Mucosa of stomach (tissue), 1 donor: Measurements from ENCODE around the gene RFX4.
A peak's percentile ranks its signal among the peaks of the same experiment; 100 is the strongest.

Experiments used
- H3K27me3 ChIP-seq: one replicate; pipeline ENCODE4 v1.7.0; 2013; ENCODE audit warnings: mild to moderate bottlenecking, low read length; ENCODE audit not compliant: control insufficient read depth, insufficient read depth
- H3K36me3 ChIP-seq: one replicate; pipeline ENCODE4 v1.7.0; 2013; ENCODE audit warnings: low read length; ENCODE audit not compliant: control insufficient read depth, insufficient read depth
- H3K4me1 ChIP-seq: one replicate; pipeline ENCODE4 v1.7.0; 2013; ENCODE audit warnings: mild to moderate bottlenecking, low read length; ENCODE audit not compliant: control insufficient read depth, insufficient read depth
- H3K4me3 ChIP-seq: one replicate; pipeline ENCODE4 v1.7.0; 2013; ENCODE audit warnings: low read length
- H3K9ac ChIP-seq: one replicate; pipeline ENCODE4 v1.7.0; 2013; ENCODE audit warnings: mild to moderate bottlenecking, low read length, moderate library complexity
- H3K9me3 ChIP-seq: one replicate; pipeline ENCODE4 v1.7.0; 2013; ENCODE audit warnings: mild to moderate bottlenecking, low read length, moderate library complexity; ENCODE audit not compliant: control insufficient read depth
- donor health status: Pancreatic carcinoma.

Gene RFX4

GRCh38 chr12:106767206-106767605 is 184.4 kb downstream of the RFX4 start:
- no peaks in the 10 kb centered on the region for H3K4me1 ChIP-seq

GRCh38 chr12:106767954-106768822 is 185.4 kb downstream of the RFX4 start:
- no peak overlapping the region for H3K4me3 ChIP-seq
- H3K36me3 ChIP-seq = no peaks in the 10 kb centered on the region
- H3K4me1 ChIP-seq = peaks cover 1% of the 10 kb centered on the region
- no peak overlapping the region for H3K9ac ChIP-seq
- no peaks in the 10 kb centered on the region for H3K9me3 ChIP-seq
- H3K27me3 ChIP-seq = peaks cover 5% of the 10 kb centered on the region

More at GRCh38 chr12:106767206-106767605, 184.4 kb downstream of the RFX4 start:
- H3K9me3 ChIP-seq = no peaks in the 10 kb centered on the region
- no peak overlapping the region for H3K4me3 ChIP-seq
- H3K27me3 ChIP-seq = peaks cover 5% of the 10 kb centered on the region
- no peaks in the 10 kb centered on the region for H3K36me3 ChIP-seq
- no peak overlapping the region for H3K9ac ChIP-seq

GRCh38 chr12:106769078-106769477 is 186.3 kb downstream of the RFX4 start:
- Histone ChIP-seq H3K4me3 (no peak overlapping the region), H3K4me1 (peaks cover 5% of the 10 kb centered on the region), H3K9me3 (no peaks in the 10 kb centered on the region), H3K27me3 (peaks cover 5% of the 10 kb centered on the region), H3K36me3 (no peaks in the 10 kb centered on the region), H3K9ac (no peak overlapping the region)

GRCh38 chr12:106769546-106769945 is 186.7 kb downstream of the RFX4 start:
- no peak overlapping the region for H3K4me3 ChIP-seq
- H3K27me3 ChIP-seq = peaks cover 5% of the 10 kb centered on the region
- H3K36me3 ChIP-seq = no peaks in the 10 kb centered on the region
- H3K9ac ChIP-seq = no peak overlapping the region
- H3K4me1 ChIP-seq = peaks cover 5% of the 10 kb centered on the region
- H3K9me3 ChIP-seq = no peaks in the 10 kb centered on the region

- Histone ChIP-seq H3K27me3 (peaks cover 5% of the 10 kb centered on the region), H3K36me3 (no peaks in the 10 kb centered on the region), H3K9me3 (no peaks in the 10 kb centered on the region), H3K9ac (no peak overlapping the region), H3K4me1 (peaks cover 5% of the 10 kb centered on the region), H3K4me3 (no peak overlapping the region)
Measured at GRCh38 chr12:106771425-106771824, 188.6 kb downstream of the RFX4 start.

GRCh38 chr12:106773286-106774004 is 190.6 kb downstream of the RFX4 start:
- Histone ChIP-seq H3K36me3 (no peaks in the 10 kb centered on the region), H3K27me3 (peaks cover 5% of the 10 kb centered on the region)

GRCh38 chr12:106774005-106774807 is 191.4 kb downstream of the RFX4 start, which contains the start of gene RIC8B:
Gene RIC8B (plus strand): TSS chr12:106774682. CDS start chr12:106774746, 64 bp downstream.
- Histone ChIP-seq H3K9me3 (no peaks in the 10 kb centered on the region), H3K4me1 (peaks cover 5% of the 10 kb centered on the region), H3K9ac (peak within 1 kb of the TSS; percentile 81), H3K27me3 (peaks cover under 1% of the 10 kb centered on the region), H3K4me3 (peak within 1 kb of the TSS; percentile 87), H3K36me3 (no peaks in the 10 kb centered on the region)

More at GRCh38 chr12:106773286-106774004, 190.6 kb downstream of the RFX4 start:
- Histone ChIP-seq H3K9me3 (no peaks in the 10 kb centered on the region), H3K4me1 (peaks cover 5% of the 10 kb centered on the region), H3K9ac (peak overlapping the region; percentile 81), H3K4me3 (peak overlapping the region; percentile 87)

- H3K4me1 ChIP-seq = peaks cover 5% of the 10 kb centered on the region
- H3K9ac ChIP-seq = peak overlapping the region; percentile 81
- no peaks in the 10 kb centered on the region for H3K27me3 ChIP-seq
- H3K4me3 ChIP-seq = peak overlapping the region; percentile 87
- no peaks in the 10 kb centered on the region for H3K36me3 ChIP-seq
- no peaks in the 10 kb centered on the region for H3K9me3 ChIP-seq
Measured at GRCh38 chr12:106774808-106775524, 192.2 kb downstream of the RFX4 start.

- Histone ChIP-seq H3K36me3 (no peaks in the 10 kb centered on the region), H3K9me3 (no peaks in the 10 kb centered on the region), H3K9ac (no peak overlapping the region), H3K27me3 (no peaks in the 10 kb centered on the region), H3K4me1 (peaks cover 5% of the 10 kb centered on the region), H3K4me3 (no peak overlapping the region)
Measured at GRCh38 chr12:106776897-106777296, 194.1 kb downstream of the RFX4 start.

- H3K36me3 ChIP-seq = no peaks in the 10 kb centered on the region
- H3K27me3 ChIP-seq = no peaks in the 10 kb centered on the region
- no peaks in the 10 kb centered on the region for H3K9me3 ChIP-seq
- H3K4me1 ChIP-seq = no peaks in the 10 kb centered on the region
- no peak overlapping the region for H3K9ac ChIP-seq
- no peak overlapping the region for H3K4me3 ChIP-seq
Measured at GRCh38 chr12:106780010-106780631, 197.3 kb downstream of the RFX4 start.

- Histone ChIP-seq H3K4me1 (no peaks in the 10 kb centered on the region), H3K36me3 (no peaks in the 10 kb centered on the region), H3K27me3 (no peaks in the 10 kb centered on the region), H3K9me3 (no peaks in the 10 kb centered on the region), H3K4me3 (no peak overlapping the region), H3K9ac (no peak overlapping the region)
Measured at GRCh38 chr12:106782619-106783018, 199.8 kb downstream of the RFX4 start.
